Mesenchymal stem cell (in vitro differentiated cells and primary cell): ENCODE measurements around the gene AKAP13.

Experiments used
- DNase-seq: peaks from one replicate; pipeline ENCODE4 v3.0.0-alpha.2; 2013
- H2AFZ ChIP-seq: one replicate; pipeline ENCODE4 v1.6.1; 2013; ENCODE audit warnings: low read depth, mild to moderate bottlenecking, control low read depth, inconsistent platforms, low read length, moderate library complexity
- H2AK5ac ChIP-seq: 2 replicates; pipeline ENCODE4 v1.6.1; 2013; ENCODE audit warnings: low read length, moderate library complexity, mild to moderate bottlenecking, inconsistent platforms; ENCODE audit not compliant: severe bottlenecking
- H2BK120ac ChIP-seq: one replicate; pipeline ENCODE4 v1.6.1; 2013; ENCODE audit warnings: low read depth, mild to moderate bottlenecking, inconsistent platforms, low read length, moderate library complexity
- H2BK12ac ChIP-seq, 2 experiments: one replicate each; pipeline ENCODE4 v1.6.1; 2013; ENCODE audit warnings: inconsistent platforms in 2 of 2, low read length in 2 of 2, mild to moderate bottlenecking in 2 of 2, moderate library complexity in 2 of 2, control low read depth in 1 of 2
- H2BK15ac ChIP-seq: one replicate; pipeline ENCODE4 v1.6.1; 2013; ENCODE audit warnings: mild to moderate bottlenecking, low read depth, inconsistent platforms; ENCODE audit not compliant: poor library complexity, severe bottlenecking
- H2BK5ac ChIP-seq: 2 replicates; pipeline ENCODE4 v1.6.1; 2013; ENCODE audit warnings: low read depth, mild to moderate bottlenecking, low read length, control low read depth, inconsistent platforms; ENCODE audit not compliant: poor library complexity, severe bottlenecking
- H3K14ac ChIP-seq, 2 experiments: one replicate each; pipeline ENCODE4 v1.6.1; 2013; ENCODE audit warnings: inconsistent platforms in 2 of 2, low read length in 2 of 2, control low read depth in 1 of 2, mild to moderate bottlenecking in 1 of 2, moderate library complexity in 1 of 2
- H3K18ac ChIP-seq, 2 experiments: one replicate each; pipeline ENCODE4 v1.6.1; 2013; ENCODE audit warnings: inconsistent platforms in 2 of 2, low read length in 2 of 2, control low read depth in 1 of 2, low read depth in 1 of 2, mild to moderate bottlenecking in 1 of 2
- H3K23ac ChIP-seq, 2 experiments: one replicate each; pipeline ENCODE4 v1.6.1; 2013; ENCODE audit warnings: inconsistent platforms in 2 of 2, low read length in 2 of 2, mild to moderate bottlenecking in 2 of 2, moderate library complexity in 2 of 2, control low read depth in 1 of 2
- H3K27ac ChIP-seq: 2 replicates; pipeline ENCODE4 v1.5.1; 2013; ENCODE audit warnings: mild to moderate bottlenecking, moderate library complexity, low read length, control low read depth, inconsistent platforms; ENCODE audit not compliant: poor library complexity, severe bottlenecking
- H3K27me3 ChIP-seq, 2 experiments: 2 replicates each; pipeline versions ENCODE4 v1.6.1 to v1.7.0; 2013; ENCODE audit warnings: low read length in 2 of 2, mild to moderate bottlenecking in 2 of 2, moderate library complexity in 2 of 2, control low read depth in 1 of 2, inconsistent platforms in 1 of 2; ENCODE audit not compliant: control insufficient read depth in 1 of 2, insufficient read depth in 1 of 2
- H3K36me3 ChIP-seq, 2 experiments: 2 replicates each; pipeline versions ENCODE4 v1.6.1 to v1.7.0; 2013; ENCODE audit warnings: low read length in 2 of 2, control low read depth in 1 of 2, inconsistent platforms in 1 of 2, low read depth in 1 of 2, mild to moderate bottlenecking in 1 of 2; ENCODE audit not compliant: insufficient read depth in 2 of 2, control insufficient read depth in 1 of 2
- H3K4ac ChIP-seq, 2 experiments: one replicate each; pipeline ENCODE4 v1.6.1; 2013; ENCODE audit warnings: inconsistent platforms in 2 of 2, low read length in 2 of 2, mild to moderate bottlenecking in 2 of 2, moderate library complexity in 2 of 2, control low read depth in 1 of 2, low read depth in 1 of 2
- H3K4me1 ChIP-seq: 2 replicates; pipeline ENCODE4 v1.6.1; 2013; ENCODE audit warnings: low read depth, low read length, control low read depth; ENCODE audit not compliant: control insufficient read depth, insufficient read depth
- H3K4me2 ChIP-seq: 2 replicates; pipeline ENCODE4 v1.6.1; 2013; ENCODE audit warnings: low read length, mild to moderate bottlenecking, inconsistent platforms; ENCODE audit not compliant: poor library complexity, severe bottlenecking
- H3K4me3 ChIP-seq, 2 experiments: 2 replicates each; pipeline versions ENCODE4 v1.5.1 to v1.7.0; 2013; ENCODE audit warnings: low read length in 2 of 2, mild to moderate bottlenecking in 2 of 2, control low read depth in 1 of 2, low read depth in 1 of 2; ENCODE audit not compliant: insufficient read depth in 1 of 2
- H3K79me1 ChIP-seq: replicated peaks from 2 replicates; pipeline ENCODE4 v1.6.1; 2013; ENCODE audit warnings: mild to moderate bottlenecking, control low read depth, low read length, inconsistent platforms; ENCODE audit not compliant: poor library complexity, severe bottlenecking
- H3K9ac ChIP-seq: 2 replicates; pipeline ENCODE4 v1.7.0; 2013; ENCODE audit warnings: mild to moderate bottlenecking, low read length, moderate library complexity
- H3K9me3 ChIP-seq: 2 replicates; pipeline ENCODE4 v1.7.0; 2013; ENCODE audit warnings: mild to moderate bottlenecking, low read length; ENCODE audit not compliant: control insufficient read depth
- H4K8ac ChIP-seq: one replicate; pipeline ENCODE4 v1.6.1; 2013; ENCODE audit warnings: inconsistent platforms, mild to moderate bottlenecking, low read length, moderate library complexity
- H4K91ac ChIP-seq: one replicate; pipeline ENCODE4 v1.6.1; 2013; ENCODE audit warnings: mild to moderate bottlenecking, low read length, inconsistent platforms
- WGBS: methylation state at CpG from one replicate; pipeline ENCODE4 v1.1.7; 2013; ENCODE audit warnings: mixed read lengths; 5-methylcytosine and 5-hydroxymethylcytosine counted together

Gene AKAP13

DNA sequence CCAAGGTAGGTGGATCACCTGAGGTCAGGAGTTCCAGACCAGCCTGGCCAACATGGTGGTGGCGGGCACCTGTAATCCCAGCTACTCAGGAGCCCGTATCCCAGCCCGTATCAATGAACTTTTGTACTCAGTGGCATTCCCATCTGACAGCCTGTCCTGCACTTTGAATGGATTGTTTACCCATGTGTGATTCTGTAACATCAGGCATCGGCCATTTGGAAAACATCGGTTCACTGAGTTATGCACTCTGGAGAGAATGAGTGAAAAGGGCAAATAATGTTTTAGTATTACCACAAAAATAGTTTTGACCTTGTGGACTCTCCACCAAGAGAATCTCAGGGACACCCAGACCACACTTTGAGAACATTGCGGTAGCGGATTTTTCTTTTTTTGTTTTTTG, 400.7 kb downstream of the AKAP13 start:
- Histone ChIP-seq H3K9me3 (no peaks in the 10 kb centered on the region), H4K8ac (no peak overlapping the region), H3K79me1 (peaks cover 44% of the 10 kb centered on the region), H2AK5ac (no peak overlapping the region), H3K4me1 (peaks cover 13% of the 10 kb centered on the region), H2BK120ac (no peak overlapping the region), H2BK15ac (no peak overlapping the region), H3K27ac (no peak overlapping the region), H2AFZ (no peak overlapping the region), H3K4ac (no peak overlapping the region), H4K91ac (no peak overlapping the region), H3K23ac (no peak overlapping the region), H2BK12ac (no peak overlapping the region), H3K4me2 (no peak overlapping the region), H3K27me3 (no peaks in the 10 kb centered on the region), H3K36me3 (peaks cover 0 to 3% of the 10 kb centered on the region in 2 experiments), H2BK5ac (no peak overlapping the region), H3K18ac (no peak overlapping the region), H3K4me3 (no peak overlapping the region), H3K9ac (no peak overlapping the region), H3K14ac (no peak overlapping the region)
- WGBS = 97% methylated on average over 7 of the region's 7 CpGs
- DNase-seq = no peak

DNA sequence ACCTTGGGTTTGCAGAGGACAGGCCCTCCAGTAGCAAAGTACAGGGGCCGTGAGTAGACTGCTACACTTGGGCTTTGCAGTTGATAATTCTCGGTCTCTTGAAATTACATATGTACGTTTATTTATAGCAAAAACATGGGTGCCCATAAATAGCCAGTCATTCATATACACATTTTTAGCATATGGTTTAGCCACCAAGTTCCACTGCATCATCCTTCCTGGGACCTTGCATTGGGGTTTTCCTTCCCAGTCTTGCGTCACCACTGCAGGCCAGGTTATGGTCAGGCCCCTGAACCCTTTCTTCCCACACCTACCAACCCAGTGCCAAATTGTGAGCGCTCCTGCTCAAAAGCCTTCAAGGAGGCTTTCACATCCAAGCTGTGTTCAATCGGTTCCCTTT, 401.7 kb downstream of the AKAP13 start:
- H3K79me1 ChIP-seq = peaks cover 47% of the 10 kb centered on the region
- no peak overlapping the region for H2AK5ac ChIP-seq
- no peak overlapping the region for H2BK5ac ChIP-seq
- H4K8ac ChIP-seq = no peak overlapping the region
- H3K9me3 ChIP-seq = no peaks in the 10 kb centered on the region
- H2AFZ ChIP-seq = no peak overlapping the region
- no peak overlapping the region for H3K9ac ChIP-seq
- peaks cover 0 to 3% of the 10 kb centered on the region in 2 experiments for H3K36me3 ChIP-seq
- H3K18ac ChIP-seq = no peak overlapping the region
- no peak overlapping the region for H3K23ac ChIP-seq
- H3K4me2 ChIP-seq = no peak overlapping the region
- H3K27ac ChIP-seq = no peak overlapping the region
- H3K27me3 ChIP-seq = no peaks in the 10 kb centered on the region
- H2BK15ac ChIP-seq = no peak overlapping the region
- no peak overlapping the region for H4K91ac ChIP-seq
- H3K4me3 ChIP-seq = no peak overlapping the region
- no peak overlapping the region for H3K4ac ChIP-seq
- H3K4me1 ChIP-seq = peaks cover 18% of the 10 kb centered on the region
- no peak overlapping the region for H2BK12ac ChIP-seq
- no peak overlapping the region for H2BK120ac ChIP-seq
- no peak for DNase-seq
- WGBS = 95% methylated on average over 6 of the region's 6 CpGs
- no peak overlapping the region for H3K14ac ChIP-seq

DNA sequence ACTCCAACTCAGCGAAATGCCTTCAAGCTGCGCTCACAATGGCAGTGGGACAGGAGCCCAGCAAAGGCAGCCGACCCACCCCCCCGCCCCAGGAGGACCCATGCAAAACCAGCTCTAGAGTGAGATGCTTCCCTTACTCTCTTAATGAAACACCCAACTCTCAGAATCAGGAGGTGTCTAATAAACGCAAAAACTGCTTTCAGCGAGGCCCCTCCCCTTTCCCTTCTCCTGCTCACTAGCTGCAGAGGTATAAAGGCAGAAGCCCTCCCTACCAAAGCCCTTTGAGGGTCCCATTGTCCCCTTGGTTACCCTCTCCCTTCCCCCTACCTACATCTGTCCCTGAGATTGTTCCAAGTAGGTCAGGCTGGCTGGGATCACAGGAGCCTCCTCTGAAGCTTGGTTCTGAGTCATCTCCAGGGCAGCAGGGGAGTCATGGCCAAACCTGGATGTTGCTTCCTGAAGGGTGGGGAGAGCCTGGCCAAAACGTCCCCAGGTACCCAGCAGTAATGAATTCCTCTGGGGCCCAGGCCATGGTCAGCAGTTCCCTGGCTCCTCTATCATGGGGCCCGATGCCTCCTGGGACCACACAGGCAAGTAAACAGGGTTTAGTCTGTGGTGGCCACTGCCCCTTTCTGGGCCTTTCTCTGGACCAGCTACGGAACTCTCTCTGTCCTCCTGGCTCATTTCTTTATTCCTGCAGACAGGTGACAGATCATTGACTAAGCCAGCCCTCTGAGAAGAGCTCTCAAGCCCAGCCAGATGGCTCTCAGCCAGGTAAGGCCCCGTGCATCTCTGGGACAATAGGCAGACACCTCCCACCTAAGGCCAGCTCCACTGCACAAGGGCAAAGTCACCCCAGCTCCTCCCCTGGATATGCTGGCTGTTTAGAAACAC, 405.7 kb downstream of the AKAP13 start:
- peak; percentile 38 for DNase-seq
- H2BK15ac ChIP-seq = no peak overlapping the region
- H2BK12ac ChIP-seq = peak overlapping the region; percentile 18 to 59
- peak overlapping the region; percentile 20 for H2AK5ac ChIP-seq
- H3K9ac ChIP-seq = no peak overlapping the region
- H3K9me3 ChIP-seq = no peaks in the 10 kb centered on the region
- H3K4me1 ChIP-seq = peaks cover 17% of the 10 kb centered on the region
- no peak overlapping the region for H3K14ac ChIP-seq
- no peak overlapping the region for H4K91ac ChIP-seq
- H3K36me3 ChIP-seq = no peaks in the 10 kb centered on the region
- H4K8ac ChIP-seq = peak overlapping the region; percentile 62
- H3K4me2 ChIP-seq = no peak overlapping the region
- no peaks in the 10 kb centered on the region for H3K27me3 ChIP-seq
- H3K4me3 ChIP-seq = no peak overlapping the region
- H2BK5ac ChIP-seq = no peak overlapping the region
- WGBS = 76% methylated on average over 10 of the region's 10 CpGs
- peak overlapping the region in 1 of 2 experiments; percentile 33 for H3K18ac ChIP-seq
- H2AFZ ChIP-seq = no peak overlapping the region
- H3K4ac ChIP-seq = no peak overlapping the region
- no peak overlapping the region for H3K23ac ChIP-seq
- H3K27ac ChIP-seq = peak overlapping the region; percentile 11
- H2BK120ac ChIP-seq = no peak overlapping the region
- peaks cover 40% of the 10 kb centered on the region for H3K79me1 ChIP-seq

DNA sequence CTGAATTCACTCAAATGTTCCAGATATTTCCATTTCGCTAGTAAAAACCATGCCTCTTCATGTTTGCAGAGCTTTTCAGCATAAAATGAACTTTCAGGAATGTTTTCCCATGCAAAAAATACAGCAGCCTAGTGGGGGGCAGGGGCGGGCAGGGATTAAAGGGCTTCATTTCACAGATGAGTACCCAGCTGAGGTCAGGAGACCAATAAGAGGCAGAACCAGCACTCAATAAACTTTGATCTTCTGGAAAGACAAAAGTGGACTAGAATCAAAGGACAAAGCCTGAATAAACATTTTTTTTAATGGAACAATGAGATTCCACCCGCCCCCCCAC, 406.3 kb downstream of the AKAP13 start:
- H3K36me3 ChIP-seq = no peaks in the 10 kb centered on the region
- H2AK5ac ChIP-seq = no peak overlapping the region
- peaks cover 42% of the 10 kb centered on the region for H3K79me1 ChIP-seq
- H3K4me1 ChIP-seq = peaks cover 17% of the 10 kb centered on the region
- H4K8ac ChIP-seq = no peak overlapping the region
- H3K27me3 ChIP-seq = no peaks in the 10 kb centered on the region
- H3K4me3 ChIP-seq = no peak overlapping the region
- H3K4me2 ChIP-seq = no peak overlapping the region
- no peak overlapping the region for H3K4ac ChIP-seq
- 91% methylated on average over 2 of the region's 3 CpGs for WGBS
- no peak overlapping the region for H3K27ac ChIP-seq
- H4K91ac ChIP-seq = no peak overlapping the region
- H3K14ac ChIP-seq = no peak overlapping the region
- H2BK12ac ChIP-seq = no peak overlapping the region
- no peak overlapping the region for H2AFZ ChIP-seq
- DNase-seq = no peak
- no peaks in the 10 kb centered on the region for H3K9me3 ChIP-seq
- no peak overlapping the region for H3K18ac ChIP-seq
- no peak overlapping the region for H3K23ac ChIP-seq
- H2BK15ac ChIP-seq = no peak overlapping the region
- H3K9ac ChIP-seq = no peak overlapping the region
- H2BK120ac ChIP-seq = no peak overlapping the region
- H2BK5ac ChIP-seq = no peak overlapping the region
